Activated T-cell treated with anti-CD3 and anti-CD28 coated beads for 48 hours (primary cell): ENCODE measurements around the gene STIMATE.
A peak's percentile ranks its signal among the peaks of the same experiment; 100 is the strongest.

Experiments used
- DNase-seq: peaks from one replicate; pipeline ENCODE4 v3.0.0-alpha.2; 2020; ENCODE audit warnings: low read depth

STIMATE gene

GRCh38 chr3:52817221-52817620 is 80.1 kb downstream of the STIMATE start:
- DNase-seq: no peak

DNA sequence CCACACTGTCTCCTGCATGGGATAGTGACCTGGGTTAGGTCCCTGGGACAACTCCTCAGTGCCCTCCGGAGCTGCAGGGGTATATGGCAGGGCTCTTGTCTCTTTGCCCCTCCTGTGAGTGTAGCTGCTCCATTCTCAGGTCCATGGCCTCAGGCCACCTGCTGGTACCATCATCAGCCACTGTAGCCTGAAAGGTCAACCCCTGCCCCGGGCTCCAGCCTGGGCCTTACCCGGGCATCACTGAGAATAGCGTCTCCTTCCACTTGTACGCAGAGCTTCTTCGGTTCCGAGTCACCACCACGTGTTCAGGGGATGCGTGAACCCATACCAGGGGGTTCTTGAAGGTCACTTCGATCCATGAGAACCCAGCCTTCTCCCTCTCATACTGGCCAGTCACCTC is 80.7 kb downstream of the STIMATE start:
- DNase-seq: no peak

- DNase-seq: no peak
These were observed 81.1 kb downstream of the STIMATE start for GRCh38 chr3:52816199-52816598.

- DNase-seq: no peak
These were observed 83.5 kb downstream of the STIMATE start for GRCh38 chr3:52813810-52814209.

- DNase-seq: no peak
These were observed 85.8 kb downstream of the STIMATE start for GRCh38 chr3:52811452-52812011.

DNA sequence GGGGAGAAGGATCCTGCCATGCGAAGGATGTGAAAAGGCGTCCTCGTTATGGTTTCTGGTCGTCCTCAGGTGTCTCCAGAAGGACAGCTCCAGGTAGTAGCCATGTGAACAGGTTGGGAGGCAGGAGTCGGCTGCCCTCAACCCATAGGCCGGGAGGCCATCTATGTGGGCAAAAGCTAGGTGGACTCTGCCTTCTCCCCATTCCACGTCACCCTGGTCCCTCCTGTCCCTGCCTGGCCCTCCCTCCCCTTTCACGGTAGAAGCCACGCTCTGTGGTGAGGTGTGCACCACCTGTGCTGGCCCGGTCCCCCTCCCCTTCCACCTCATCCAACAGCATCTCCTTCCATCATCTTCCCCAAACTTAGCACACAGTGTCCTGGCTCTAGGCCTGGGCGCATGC is 86.4 kb downstream of the STIMATE start:
- DNase-seq: no peak

GRCh38 chr3:52809662-52810377 is 87.5 kb downstream of the STIMATE start:
- no peak for DNase-seq

DNA sequence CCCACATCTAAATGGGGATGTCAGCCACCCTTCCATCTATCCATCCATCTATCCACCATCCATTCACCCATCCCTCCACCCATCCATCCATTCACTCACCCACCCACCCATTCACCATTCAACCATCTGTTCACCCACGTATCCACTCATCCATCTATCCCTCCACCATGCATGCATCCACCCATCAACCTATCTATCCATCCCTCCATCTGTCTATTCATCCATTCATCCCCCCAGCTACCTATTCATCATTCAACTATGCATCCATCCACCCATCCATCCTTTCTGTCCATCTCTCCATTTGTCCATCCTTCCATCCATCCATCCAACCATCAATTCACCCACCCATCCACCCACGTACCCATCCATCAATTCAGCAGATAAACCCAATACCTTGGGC is 88.2 kb downstream of the STIMATE start:
- no peak for DNase-seq

- DNase-seq: no peak
These were observed 91.9 kb downstream of the STIMATE start for GRCh38 chr3:52805270-52806039.

- no peak for DNase-seq
These were observed 95.5 kb downstream of the STIMATE start for GRCh38 chr3:52801839-52802238.

DNA sequence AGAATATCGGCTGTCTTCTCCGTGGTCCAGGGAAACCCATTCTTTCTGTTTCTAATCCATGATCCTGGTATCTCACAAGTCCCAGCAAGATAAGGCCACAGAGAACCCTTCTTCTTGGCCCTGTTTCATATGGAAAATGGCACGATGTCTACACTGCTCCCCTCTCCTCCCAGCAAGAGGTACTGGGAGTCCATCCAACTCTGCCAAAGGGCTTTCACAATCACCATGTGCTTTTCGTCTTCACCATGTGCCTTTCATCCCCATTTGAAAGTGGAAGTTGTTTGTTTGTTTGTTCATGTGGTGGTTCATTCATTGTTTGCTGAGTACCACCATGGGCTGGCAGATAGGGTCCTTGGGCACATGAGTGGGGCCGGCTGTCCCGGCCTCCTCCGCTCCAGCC is 97.3 kb downstream of the STIMATE start:
- no peak for DNase-seq

DNA sequence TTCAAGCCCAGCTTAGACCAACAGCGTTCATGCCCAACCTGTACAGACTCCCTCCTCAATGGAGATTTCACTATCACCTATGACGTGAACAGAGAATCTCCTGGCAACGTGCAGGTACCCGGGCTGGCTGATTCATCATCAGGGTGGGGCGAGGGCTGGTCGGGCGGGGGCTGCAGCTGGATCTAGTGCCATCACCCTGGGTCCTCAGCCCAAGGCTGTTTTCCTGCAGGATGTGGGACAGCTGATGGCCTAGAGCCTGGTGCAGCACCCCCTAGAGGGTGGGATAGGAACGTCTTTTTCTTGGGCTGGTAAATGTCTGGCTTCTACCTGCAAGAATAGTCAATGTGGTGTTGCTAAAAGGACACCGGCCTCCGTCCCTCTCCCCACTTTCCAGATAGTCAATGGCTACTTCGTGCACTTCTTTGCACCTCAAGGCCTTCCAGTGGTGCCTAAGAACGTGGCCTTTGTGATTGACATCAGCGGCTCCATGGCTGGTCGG is 98.3 kb downstream of the STIMATE start:
- DNase-seq: peak; percentile 15

DNA sequence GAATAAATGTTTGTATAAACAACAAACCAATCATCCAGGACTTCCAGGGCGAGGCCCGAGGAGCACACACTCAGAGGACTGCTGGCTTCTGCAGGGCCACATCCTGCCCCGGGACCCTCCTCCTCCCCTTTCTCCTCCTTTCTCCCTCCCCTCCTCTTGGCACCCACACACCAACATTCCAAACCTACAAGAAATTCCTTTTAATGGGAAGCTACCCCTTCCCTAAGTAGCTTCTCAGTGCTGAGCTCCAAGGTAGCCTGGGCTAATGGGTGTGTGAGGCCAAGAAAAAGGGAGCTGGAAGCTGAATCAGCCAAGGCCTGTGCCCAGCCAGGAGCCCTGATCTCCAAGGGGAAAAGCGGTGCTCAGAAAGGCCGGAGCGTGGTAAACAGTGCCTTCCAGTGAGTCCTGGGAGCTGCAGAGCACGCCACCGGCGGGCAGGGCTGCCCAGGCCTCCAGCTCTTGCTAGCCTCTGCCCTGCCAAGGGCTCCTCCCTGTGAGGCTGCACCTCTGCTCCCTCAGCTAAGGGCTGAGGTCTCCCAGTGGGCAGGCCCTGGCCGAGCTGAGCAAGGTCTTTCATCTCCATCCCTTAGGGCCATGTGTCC is 98.9 kb downstream of the STIMATE start:
- no peak for DNase-seq

DNA sequence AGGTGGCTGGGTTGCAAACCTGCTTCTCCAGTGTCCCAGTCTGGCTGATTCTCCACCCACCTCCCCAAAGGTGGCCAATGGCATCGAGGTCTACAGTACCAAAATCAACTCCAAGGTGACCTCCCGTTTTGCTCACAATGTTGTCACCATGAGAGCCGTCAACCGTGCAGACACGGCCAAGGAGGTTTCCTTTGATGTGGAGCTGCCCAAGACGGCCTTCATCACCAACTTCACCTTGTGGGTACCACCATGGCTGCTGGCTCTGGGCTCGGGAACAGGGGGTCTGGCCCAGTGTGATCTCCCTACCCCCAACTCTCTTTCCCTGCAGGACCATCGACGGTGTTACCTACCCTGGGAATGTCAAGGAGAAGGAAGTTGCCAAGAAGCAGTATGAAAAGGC is 100.9 kb downstream of the STIMATE start:
- no peak for DNase-seq

DNA sequence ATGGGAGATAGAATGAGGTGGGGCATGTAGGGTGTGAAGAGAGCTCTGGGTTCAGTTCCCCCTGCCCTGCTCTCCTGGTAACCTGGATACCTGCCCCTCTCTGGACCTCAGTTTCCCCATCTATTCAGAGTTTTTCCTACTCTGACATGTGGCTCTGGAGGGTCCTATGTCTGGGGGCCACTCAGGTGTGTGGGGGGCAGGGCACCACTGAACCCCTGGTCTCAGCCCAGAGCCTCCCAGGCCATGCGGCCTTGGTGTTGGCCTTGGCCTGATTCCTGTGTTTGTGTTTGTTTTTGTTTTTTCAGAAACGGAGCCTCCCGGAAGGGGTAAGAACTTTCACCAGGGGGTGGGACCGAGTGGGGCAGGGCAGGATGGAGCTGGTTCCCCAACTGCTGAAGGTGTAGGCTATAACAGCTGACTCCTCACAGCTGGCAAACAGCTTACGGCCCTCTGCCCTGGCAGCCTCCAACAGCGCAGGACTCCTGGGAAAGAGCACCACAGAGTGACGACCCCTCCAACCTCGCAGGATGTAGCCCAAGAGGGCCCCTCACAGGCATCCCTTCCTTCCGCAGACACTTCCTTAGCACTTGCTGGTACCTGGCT is 101.9 kb downstream of the STIMATE start:
- DNase-seq: no peak

DNA sequence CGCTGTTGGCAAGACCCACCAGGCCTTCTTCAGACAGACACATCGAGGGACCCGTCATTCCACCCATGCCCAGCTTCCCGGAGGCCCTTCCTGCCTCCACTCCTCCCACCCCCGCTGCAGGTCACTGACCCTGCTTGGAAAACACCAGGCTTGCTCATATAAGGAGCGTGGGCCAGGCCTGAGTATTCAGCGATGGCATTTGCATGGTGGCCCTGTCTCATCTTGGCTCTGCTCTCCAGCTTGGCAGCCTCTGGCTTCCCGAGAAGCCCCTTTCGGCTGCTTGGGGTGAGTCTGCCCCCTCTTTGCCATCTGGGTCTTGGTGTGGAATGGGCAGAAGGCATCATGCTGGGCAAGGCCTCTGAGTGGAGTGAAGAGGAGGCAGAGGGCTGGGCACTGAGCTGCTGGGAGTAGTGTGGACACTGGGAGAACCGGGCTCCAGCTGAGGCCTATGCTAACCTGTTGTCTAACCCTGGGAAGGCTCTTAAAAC is 102.7 kb downstream of the STIMATE start, which contains the start of gene ITIH3:
TSS of gene ITIH3 (plus strand) at position 185 of the 488 bp plus-strand sequence. CDS start at position 193, 8 bp downstream.
- no peak for DNase-seq

DNA sequence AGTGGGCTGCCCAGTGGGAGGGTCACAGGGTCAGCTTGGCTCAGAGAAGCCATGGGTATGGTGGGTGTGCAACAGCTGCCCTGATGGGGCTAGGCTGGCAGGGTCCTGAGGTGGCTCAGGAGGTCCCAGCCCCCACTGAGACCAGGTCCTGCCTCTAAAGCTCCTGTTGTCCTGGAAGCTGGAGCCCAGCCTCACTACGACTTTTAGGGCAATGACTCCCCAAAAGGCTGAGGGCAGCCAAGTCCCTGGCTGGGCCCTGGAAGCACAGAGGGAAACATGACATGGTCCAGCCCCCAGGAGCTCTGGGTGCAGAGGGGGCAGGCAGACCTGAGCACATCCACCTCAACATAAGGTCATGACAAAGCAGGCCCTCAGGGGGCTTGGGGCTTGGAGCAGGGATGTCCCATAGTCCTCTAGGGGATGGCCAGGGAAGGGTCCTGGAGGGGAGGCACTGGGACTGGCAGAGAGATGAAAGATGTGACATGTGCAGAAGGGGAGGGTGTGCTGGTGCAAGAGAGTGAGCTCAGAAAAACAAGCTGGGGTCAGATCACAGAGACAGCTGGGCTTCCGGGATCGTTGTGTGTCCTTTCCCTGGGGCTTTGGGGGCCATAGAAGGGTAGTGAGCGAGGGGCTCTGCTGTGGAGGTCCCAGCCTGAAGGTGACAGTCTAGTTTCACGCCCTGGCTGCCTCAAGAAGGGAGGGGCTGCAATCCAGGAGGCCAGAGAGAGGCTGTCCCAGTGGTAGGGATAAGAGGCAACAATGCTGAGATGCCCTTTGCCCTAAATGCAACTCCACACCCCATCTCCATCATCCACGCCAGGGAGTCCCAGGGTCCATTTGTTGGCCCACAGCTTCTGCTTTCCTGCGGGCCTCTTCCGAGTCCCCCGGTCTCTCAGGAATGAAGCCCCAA is 103.4 kb downstream of the STIMATE start:
- no peak for DNase-seq

- DNase-seq: no peak
These were observed 104.2 kb downstream of the STIMATE start for GRCh38 chr3:52792961-52793695.

DNA sequence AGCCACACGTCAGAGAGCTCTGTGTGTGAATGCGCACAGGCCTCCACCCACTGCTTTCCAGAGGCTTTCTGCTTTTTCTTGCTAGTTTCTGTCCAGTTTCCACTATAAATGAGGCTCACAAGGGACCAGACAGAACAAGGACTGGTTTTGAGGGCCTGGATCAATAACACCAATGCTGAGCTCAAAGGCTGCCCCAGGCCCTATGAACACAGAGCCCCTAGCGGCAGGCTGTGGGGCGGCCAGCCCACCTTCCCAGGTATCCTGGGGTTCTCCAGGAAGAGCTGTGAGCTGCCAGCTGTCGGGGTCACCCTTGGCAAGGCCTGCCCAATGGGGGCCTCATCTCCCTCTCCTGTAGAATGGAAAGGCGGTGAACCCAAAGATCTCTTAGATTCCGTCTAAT is 104.9 kb downstream of the STIMATE start:
- DNase-seq: no peak

- no peak for DNase-seq
These were observed 105.4 kb downstream of the STIMATE start for GRCh38 chr3:52791928-52792327.
